ENCODE measurements around the gene CDCA5.
"Not testable (repeated sequence)": the region's sequence is repeated elsewhere in the genome, so short reads cannot be mapped to it uniquely, and the experiment has no call there.

Gene CDCA5

DNA sequence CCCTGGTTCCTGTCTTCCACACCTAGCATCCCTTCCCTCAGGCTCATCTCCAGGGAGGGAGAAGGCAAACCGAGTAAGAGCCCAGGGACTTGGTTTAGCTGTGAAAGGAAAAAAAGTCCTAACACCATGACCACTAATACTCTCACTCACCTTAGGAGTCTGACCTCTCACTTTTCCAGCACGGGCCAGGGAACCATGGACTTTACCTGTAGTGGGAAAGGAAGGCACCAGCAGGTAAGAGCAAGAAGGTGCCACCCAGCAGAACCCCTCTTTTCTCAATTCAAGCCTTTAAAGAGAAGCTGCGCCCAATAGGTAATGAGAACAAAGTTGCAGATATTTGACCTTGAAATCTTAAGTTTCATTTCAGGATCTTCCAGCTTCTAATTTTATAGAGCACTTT lies 37.0 kb upstream of the CDCA5 start:
- no peak for DNase-seq (ENCODE audit: extremely low spot score, insufficient read length, low read depth)
- FAIRE-seq = no peak

DNA sequence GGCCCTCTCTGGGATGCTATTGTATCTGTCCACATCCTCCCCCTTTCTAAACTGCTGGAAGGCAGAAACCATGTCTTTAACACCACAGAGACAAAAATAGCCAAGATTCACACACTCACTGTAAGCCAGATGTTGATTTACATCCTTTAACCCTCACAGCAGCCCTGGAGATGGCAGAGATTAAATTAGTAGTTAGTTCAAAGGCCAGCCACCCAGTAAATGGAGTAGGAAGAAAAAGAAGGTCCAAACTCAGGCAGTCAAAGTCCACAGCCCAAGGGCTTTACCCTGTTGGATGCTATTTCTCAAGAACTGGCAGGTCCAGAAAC lies 35.8 kb upstream of the CDCA5 start:
- no peak for DNase-seq (ENCODE audit: extremely low spot score, insufficient read length, low read depth)
- no peak for FAIRE-seq

DNA sequence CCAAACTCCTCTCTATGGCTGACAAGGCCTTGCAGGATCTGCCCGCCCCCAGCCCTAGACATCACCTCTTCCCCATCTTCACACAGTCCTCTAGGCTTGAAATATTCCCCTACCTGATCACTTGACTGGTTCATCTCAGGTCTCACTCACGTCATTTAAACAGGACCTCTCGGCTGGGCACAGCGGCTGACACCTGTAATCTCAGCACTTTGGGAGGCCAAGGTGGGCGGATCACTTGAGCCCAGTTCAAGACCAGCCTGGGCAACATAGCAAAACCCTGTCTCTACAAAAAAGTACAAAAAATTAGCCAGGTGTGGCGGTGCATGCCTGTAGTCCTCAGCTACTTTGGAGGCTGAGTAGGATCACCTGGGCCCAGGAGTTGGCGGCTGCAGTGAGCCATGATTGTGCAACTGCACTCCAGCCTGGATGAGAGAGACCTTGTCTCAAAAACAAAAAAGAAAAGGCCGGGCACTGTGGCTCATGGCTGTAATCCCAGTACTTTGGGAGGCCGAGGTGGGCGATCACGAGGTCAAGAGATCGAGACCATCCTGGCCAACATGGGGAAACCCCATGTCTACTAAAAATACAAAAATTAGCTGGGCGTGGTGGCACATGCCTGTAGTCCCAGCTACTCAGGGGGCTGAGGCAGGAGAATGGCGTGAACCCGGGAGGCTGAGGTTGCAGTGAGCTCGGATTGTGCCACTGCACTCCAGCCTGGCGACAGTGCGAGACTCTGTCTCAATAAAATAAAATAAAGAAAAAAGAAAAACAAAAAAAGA lies 35.2 kb upstream of the CDCA5 start:
- FAIRE-seq; DNase-seq (ENCODE audit: extremely low spot score, insufficient read length, low read depth): not testable (repeated sequence)

DNA sequence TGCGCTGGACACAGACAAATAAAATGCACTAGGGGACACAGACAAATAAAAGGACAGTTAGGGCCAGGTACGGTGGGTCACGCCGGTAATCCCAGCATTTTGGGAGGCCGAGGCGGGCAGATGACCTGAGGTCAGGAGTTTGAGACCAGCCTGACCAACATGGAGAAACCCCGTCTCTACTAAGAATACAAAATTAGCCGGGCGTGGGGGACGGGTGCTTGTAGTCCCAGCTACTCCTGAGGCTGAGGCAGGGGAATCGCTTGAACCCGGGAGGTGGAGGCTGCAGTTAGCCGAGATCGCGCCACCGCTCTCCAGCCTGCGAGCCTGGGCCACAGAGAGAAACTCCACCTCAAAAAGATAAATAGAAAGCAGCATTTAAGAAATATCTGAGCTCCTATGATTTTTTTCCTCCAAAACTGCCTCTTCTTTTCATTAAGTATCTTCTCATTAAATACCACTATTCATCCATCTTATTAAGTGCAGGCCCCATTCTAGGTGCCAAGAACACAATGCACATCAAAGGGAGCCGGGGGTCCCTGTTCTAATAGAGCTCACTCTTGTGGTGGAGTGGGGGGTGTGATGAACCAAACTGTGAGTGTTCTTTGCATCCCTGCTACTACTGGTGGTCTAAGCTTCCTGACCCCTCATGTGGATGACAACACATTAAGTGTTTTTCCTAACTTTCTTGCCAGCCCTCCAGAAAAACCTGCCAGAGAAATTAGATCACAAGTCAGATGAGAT lies 34.4 kb upstream of the CDCA5 start:
- DNase-seq (ENCODE audit: extremely low spot score, insufficient read length, low read depth) (no peak), FAIRE-seq (no peak)

DNA sequence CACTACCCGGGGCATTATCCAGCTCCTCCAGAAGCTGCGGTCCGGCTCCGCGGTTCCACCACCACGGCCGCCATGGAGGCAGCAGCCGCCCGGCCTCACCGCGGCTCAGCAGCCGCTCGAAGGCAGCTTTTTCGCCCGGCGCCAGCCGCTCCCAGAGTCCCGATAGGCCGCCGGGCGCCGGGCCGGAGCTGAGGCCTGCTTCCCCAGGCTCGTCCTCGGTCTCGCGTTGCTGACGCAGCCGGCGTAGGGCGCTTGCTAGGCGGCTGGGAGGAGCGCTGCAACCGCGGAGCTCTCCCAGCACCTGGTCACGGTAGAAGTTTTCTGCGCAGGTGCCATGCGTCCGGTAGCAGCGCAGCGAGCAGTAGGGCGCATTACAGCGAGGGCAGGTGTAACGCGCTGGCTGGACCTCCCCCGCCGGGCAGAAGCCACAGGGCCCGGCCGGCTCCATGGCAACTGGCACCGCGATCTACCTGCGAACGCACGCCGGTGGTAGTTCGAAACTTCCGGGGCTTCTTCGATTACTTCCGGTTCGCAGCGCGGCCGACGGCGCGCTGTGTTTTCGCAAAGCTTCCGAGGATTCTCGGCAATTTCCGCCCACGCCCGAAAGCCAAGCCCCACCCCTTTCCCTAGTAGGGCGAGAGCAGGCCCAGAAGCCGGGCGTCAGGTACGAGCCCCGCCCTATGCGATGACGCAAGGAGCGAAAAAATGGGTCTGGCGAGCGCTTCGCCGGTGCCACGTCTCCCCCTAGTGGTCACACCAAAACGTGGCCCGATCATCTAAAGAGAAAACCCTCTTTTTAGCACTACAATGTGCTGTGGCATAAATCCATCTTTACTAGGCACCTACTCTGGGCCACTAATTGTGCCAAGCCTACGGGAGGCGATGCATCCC lies 33.6 kb upstream of the CDCA5 start, which contains the start of gene ZNHIT2:
Gene ZNHIT2, minus strand, starts transcription at position 496 of the 891 bp plus-strand sequence. Its CDS starts 48 bp downstream, at position 448.
- DNase-seq (ENCODE audit: extremely low spot score, insufficient read length, low read depth) = peak; percentile 82
- peak; percentile 99 for FAIRE-seq

DNA sequence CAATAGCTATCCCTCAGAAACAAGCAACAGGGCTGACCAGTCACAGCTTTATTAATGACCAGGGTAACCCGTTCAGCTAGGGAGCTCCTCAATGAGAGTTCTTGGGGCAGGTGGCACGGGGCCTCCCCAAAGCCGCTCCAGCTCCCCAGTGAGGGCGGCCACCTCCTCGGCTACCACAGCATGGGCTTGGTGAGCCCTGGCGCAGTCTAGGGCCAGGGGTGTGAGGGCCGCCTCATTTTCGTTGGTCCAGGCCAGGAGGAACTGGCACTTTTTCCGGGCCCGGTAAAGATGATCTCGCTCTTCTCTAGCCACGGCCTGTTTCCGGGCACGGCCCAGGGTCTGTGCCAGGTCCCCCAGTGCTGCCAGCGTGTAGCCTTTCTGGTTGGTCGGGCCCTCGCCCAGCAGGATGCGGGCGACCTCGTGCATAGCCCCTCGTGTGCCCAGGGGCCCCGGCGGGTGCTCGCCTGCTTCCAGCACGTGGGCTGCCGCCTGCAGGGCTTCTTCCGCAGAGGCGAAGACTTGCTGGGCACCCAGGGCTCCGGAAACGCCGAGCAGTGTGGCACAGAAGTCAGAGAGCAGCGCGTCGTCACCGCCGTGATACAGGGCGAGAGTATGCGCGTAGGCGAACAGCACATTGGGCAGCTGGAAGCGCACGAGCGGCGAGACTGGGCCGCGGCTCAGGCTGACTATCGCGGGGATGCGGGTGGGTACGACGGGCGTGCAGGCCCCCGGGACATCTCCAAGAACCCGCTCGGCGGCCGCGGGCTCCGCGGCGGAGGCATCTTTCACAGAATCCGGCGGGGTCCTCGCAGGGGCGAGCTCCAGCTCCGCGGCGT lies 32.7 kb upstream of the CDCA5 start:
- DNase-seq (ENCODE audit: extremely low spot score, insufficient read length, low read depth) = no peak
- no peak for FAIRE-seq

DNA sequence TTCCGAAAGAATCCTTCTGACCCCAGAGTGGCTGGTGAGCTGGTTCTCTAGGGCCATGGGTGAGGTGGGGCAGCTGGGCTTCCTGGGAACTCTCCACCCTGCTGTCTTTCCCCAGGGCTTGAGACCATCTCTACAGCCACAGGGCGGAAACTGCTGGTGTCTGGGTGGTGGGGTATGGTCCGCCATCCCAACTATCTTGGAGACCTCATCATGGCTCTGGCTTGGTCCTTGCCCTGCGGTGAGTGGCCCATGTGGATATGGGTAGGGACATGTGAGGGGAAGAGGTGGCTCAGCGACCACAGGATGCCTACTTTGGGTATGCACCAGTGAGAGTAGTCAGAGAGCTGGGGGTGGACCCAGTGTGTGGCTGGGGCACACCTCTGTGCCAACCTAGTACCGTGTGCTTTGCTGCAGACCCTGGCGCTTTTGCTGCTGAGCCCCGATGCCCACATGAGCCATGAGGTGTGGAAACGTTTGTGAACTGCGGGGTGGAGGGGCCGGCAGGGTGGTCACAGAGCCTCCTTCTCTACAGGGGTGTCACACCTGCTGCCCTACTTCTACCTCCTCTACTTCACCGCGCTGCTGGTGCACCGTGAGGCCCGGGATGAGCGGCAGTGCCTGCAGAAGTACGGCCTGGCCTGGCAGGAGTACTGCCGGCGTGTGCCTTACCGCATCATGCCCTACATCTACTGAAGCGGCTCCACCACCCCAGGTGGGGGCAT lies 31.7 kb upstream of the CDCA5 start:
- no peak for FAIRE-seq
- DNase-seq (ENCODE audit: extremely low spot score, insufficient read length, low read depth) = no peak

DNA sequence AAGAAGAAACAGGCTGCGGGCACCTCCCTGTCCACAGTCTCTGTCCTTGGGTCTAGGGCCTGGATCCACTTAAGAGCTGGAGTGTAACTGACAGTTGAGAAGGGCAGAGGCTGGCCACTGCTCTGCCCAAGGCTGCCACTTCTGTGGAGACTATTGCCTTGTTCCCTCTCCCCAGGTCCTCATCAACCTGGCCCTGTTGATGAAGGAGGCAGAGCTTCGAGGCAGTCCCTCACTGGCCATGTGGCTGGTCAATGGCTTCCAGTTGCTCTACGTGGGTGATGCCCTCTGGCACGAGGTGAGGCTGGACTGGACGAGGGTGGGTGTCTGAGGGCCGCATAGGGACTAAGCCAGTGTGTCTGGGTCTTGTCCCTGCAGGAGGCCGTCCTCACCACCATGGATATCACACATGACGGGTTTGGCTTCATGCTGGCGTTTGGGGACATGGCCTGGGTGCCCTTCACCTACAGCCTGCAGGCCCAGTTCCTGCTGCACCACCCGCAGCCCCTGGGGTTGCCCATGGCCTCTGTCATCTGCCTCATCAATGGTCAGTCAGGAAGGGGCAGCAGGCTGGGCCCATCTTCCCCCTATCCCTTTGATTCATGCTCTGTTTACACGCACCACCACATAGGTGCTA lies 30.8 kb upstream of the CDCA5 start:
- DNase-seq (ENCODE audit: extremely low spot score, insufficient read length, low read depth) (no peak), FAIRE-seq (no peak)

DNA sequence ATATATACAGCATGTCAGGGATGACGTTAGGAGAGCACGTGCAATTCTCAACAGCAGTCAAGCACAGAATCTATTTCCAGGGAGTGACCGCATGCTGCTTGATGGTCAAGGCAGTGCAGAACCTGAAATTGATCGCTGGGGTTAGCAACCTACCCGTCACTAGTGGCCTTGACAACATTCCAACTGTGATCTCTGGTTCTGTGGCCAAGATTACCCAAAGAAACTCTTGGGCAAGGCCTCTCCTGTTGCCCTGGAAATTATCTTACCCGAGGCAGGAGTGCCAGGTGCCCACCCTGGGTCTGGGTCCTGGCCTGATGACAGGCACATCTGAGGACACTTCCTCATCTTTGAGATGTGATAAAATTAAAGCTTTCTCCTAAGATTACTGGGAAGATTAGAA lies 30.0 kb upstream of the CDCA5 start:
- no peak for FAIRE-seq
- DNase-seq (ENCODE audit: extremely low spot score, insufficient read length, low read depth) = no peak

DNA sequence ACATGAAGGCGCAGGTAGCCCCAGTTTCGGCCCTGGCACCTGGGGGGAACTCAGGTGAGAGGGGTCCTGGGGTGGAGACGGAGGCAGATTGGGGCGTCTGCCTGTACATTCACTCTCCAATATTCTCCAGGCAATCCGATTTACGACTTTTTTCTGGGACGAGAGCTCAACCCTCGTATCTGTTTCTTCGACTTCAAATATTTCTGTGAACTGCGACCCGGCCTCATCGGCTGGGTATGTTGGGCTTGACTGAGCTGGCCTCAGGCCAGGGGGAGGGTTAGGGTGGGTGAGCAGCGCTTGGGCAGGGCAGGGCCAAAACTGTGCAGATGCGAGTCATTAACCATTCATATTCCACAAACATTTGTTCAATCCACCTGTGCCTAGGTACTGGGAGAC lies 29.5 kb upstream of the CDCA5 start:
- FAIRE-seq = no peak

DNA sequence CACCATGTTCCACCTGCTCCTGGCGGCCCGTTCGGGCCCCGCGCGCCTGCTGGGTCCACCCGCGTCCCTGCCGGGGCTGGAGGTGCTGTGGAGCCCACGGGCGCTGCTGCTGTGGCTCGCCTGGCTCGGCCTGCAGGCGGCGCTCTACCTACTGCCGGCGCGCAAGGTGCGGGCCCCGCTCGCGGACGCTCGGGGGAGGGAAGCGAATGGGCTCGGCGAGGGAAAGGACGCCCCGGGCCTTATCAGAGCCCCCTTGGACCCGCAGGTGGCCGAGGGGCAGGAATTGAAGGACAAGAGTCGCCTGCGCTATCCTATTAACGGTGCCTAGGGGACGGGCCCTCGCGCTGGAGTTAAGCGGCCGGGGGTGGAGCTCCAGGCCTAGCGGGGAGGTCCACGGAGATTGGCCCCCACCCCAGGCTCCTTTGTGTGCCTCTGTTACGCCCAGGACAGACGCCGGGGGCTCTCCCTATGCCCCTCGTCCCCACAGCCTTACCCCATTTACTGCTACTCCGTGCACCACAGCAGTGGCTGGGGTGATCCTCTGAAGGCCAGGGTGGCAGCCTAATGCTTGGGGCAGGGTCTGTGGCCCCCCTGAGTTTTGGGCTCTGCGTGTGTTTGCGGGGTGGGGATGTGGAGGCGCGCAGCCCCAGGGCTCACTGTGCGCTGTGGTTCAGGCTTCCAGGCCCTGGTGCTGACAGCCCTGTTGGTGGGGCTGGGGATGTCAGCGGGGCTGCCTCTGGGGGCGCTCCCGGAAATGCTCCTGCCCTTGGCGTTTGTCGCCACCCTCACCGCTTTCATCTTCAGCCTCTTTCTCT lies 28.9 kb upstream of the CDCA5 start:
- DNase-seq (ENCODE audit: extremely low spot score, insufficient read length, low read depth) = no peak
- peak; percentile 62 for FAIRE-seq

More for the DNA sequence above, 29.5 kb upstream of the CDCA5 start:
- no peak for DNase-seq (ENCODE audit: extremely low spot score, insufficient read length, low read depth)

DNA sequence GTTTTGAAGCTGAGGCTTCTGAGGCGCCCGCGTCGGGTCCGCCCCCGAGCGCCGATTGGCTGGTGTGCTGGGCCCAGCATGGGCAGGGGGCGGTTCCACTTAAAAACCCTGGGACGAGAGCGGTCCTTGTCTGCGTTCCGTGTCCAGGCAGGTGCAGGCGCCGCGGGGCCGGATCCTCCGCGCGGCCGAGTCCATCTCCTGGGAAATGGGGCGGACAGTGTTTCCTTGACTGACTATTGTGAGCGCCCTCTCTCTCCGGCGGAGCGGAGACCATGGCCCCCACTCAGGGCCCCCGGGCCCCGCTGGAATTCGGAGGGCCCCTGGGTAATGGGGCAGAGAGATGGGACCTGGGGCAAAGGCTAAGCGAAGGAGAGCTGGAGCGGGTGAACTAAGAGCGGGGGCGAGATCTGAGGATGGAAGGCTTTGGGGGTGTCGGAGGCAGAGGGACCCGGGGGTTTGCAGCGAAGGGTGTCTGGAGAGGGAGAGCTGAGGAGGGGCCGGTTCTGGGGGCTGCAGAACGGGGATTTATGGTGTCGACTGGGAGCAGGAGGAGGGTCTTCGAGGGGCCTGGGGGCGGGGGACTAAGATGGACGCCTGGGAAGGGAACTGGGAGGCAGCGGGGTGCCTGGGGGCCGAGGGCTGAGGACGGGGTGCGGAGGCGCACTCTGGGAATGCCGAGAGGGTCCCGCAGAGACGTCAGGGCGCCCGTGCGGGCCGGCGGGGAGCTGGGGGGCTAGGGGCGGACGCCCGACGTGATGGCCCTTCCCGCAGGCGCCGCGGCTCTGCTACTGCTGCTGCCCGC lies 28.1 kb upstream of the CDCA5 start, which contains the start of gene TM7SF2:
Gene TM7SF2, plus strand, starts transcription at position 129 of the 802 bp plus-strand sequence. Its CDS starts 144 bp downstream, at position 273.
- FAIRE-seq (peak; percentile 91), DNase-seq (ENCODE audit: extremely low spot score, insufficient read length, low read depth) (peak; percentile 88)

DNA sequence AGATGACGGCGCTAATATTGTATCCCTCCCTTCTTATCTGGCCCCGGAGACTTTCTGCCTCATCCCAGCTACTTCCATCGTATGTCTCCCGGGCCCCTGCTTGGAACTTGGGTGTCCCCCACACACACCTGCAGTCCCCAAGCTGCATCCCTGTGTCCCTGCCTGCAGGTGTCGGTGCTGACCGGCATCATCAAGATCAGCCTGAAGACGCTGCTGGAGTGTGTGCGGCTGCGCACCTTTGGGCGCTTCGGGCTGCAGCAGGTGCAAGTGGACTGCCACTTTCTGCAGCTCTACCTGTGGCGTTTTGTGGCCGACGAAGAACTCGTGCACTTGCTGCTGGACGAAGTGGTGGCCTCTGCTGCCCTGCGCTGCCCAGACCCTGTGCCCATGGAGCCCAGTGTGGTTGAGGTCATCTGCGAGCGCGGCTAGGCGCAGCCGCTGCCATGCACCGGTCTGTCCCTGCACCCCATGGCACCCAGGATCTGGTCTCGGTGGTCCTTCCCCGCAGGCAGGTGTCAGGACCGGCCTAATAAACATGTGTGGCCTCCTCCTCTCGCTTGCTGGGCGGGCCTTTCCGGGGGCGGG lies 27.4 kb upstream of the CDCA5 start:
- DNase-seq (ENCODE audit: extremely low spot score, insufficient read length, low read depth) (no peak), FAIRE-seq (no peak)

DNA sequence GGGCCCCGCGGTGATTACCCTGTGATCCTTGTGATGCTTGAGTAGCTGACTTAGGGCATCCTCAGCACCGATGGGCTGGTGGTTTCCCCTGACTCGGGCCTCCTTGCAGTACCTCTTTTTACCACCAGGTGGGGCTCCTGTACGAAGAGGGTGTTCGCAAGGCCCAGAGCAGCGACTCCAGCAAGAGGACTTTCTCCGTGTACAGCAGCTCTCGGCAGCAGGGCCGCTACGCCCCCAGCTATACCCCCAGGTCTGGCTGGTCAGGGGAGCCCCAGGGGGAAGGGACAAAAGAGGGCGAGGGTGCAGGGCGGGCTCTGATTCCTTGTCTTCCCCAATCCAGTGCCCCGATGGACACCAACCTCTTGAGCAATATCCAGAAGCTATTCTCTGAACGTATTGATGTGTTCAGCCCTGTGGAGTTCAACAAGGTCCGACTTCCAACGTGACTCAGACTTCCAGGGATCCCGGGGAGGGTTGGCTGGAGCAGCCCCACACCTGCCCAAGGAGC lies 26.6 kb upstream of the CDCA5 start:
- FAIRE-seq (peak; percentile 95), DNase-seq (ENCODE audit: extremely low spot score, insufficient read length, low read depth) (peak; percentile 81)

DNA sequence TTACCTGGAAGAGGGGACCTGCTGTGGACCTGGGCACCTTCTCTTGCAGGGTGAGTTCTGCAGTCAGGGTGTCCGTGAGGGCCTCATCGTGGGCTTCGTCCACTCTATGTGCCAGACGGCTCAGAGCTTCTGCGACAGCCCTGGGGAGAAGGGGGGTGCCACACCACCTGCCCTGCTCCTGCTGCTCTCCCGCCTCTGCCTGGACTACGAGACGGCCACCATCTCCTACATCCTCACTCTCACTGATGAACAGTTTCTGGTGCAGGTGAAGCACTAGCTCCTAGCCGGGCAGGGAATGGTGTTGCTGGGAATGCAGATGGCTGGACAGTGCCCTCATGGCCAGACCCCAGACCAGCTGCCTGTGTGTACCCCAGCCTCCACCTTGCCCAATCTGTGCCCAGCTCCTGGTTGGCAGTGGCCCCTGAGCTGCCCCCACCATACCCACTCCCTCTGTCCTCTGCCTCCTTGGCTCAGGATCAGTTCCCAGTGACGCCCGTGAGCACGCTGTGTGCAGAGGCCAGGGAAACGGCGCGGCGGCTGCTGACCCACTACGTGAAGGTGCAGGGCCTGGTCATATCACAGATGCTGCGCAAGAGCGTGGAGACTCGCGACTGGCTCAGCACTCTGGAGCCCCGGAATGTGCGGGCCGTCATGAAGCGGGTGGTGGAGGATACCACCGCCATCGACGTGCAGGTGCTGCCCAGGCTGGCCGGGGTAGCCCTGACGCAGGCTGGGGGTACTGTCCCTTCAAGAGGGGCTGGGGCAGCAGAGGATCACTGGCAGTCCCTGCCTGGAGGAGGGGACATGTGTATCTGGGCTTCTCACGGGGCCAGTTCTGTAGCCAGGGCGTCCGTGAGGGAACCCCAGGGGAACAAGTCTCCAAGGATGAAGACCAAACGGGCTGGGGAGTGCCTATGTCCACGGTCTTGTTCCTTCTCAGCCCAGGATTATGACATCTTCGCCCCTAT lies 25.7 kb upstream of the CDCA5 start:
- FAIRE-seq (no peak), DNase-seq (ENCODE audit: extremely low spot score, insufficient read length, low read depth) (no peak)

All from GM18507 (cell line).